ENCODE measurements around the gene BHLHE41. TPM values are rescaled to one million over a fixed set of nuclear protein-coding genes. Genes with fewer than 3 reads are reported as not detected.

BHLHE41 gene
- total and polyA plus RNA-seq, 4 donors = 1.7 to 39.0 (median 6.7) TPM

DNA sequence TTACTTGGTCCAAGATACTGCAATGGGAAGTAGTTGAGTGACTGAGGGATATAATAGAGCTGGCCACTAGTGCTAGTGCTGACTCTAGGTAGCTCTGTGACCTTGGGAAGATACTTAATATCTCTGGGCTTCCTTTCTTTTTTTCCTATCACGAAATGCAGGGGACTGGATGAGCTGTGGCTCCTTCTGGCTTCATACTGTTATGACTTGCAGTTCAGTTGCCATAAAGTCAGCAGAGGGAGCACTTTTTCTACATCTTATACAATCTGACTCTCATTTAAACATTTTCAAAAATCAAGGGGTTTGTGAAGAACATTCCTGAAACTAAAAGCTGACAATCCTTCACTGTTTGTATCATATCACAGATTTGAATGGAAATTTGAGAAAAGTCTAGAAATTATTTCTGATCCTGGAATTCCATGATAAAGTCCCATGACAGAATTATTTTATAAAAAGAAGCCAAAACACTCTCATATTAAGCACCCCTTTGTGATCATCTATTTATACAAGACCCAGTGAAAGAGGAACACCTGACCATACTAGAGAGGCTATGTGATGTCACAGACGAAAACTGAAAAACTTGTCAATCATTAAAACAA is 5.3 kb downstream of the BHLHE41 start:
- Histone ChIP-seq H3K4me1 (ENCODE audit: control insufficient read depth in 5 of 5, insufficient read depth in 5 of 5, low read length in 5 of 5) (peaks cover 1 to 13% (median 5%) of the 10 kb centered on the region in 5 donors), H3K36me3 (ENCODE audit: control insufficient read depth in 4 of 4, insufficient read depth in 4 of 4, low read length in 4 of 4) (no peaks in the 10 kb centered on the region), H3K4me3 (no peak overlapping the region), H3K27me3 (ENCODE audit: control insufficient read depth in 3 of 3, insufficient read depth in 3 of 3, low read length in 2 of 3) (peaks cover 0 to 60% (median 53%) of the 10 kb centered on the region in 3 donors), H3K9me3 (ENCODE audit: control insufficient read depth in 4 of 4, insufficient read depth in 3 of 4, low read length in 3 of 4) (no peaks in the 10 kb centered on the region), H3K27ac (ENCODE audit: low read depth in 1 of 2, low read length in 1 of 2) (peak overlapping the region in 1 of 2 donors; percentile 61), H3K9ac (ENCODE audit: insufficient read depth in 1 of 2, low read length in 2 of 2) (no peak overlapping the region)
- ATAC-seq (ENCODE audit: insufficient read depth, low FRiP score) (no peak), DNase-seq (peak in 2 of 3 donors; percentile 80 to 86)
- WGBS, 2 donors = 25 to 29% methylated on average over 2 of the region's 2 CpGs
- peak; percentile 8 for TF ChIP-seq CTCF (IDR thresholded peaks at IDR 0.05; ENCODE audit: control extremely low read depth, extremely low read depth)

DNA sequence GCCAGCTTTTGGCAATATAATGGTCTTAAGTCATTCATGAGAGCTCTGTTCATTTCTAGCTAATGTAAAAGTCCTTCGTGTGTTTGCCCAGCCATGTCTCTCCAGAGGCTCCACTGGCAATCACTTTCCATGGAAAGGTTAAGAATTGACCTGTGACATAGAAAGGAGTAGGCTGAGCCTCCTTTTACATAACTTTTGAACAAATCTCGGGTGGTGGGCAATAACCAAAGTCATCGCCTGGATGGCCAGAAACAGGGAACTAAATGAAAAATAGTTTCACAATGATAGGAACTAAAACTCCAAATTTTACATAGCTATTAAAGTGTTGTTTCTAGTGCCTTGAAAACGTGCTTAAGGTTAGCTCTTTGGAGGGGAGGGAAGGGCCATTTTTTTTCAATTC is 6.5 kb downstream of the BHLHE41 start:
- no peak for TF ChIP-seq CTCF (IDR thresholded peaks at IDR 0.05; ENCODE audit: control extremely low read depth, extremely low read depth)
- no peaks in the 10 kb centered on the region for H3K9me3 ChIP-seq (ENCODE audit: control insufficient read depth in 4 of 4, insufficient read depth in 3 of 4, low read length in 3 of 4)
- WGBS, 2 donors = 52 to 67% methylated on average over 4 of the region's 4 CpGs
- H3K4me3 ChIP-seq = no peak overlapping the region
- no peak overlapping the region for H3K9ac ChIP-seq (ENCODE audit: insufficient read depth in 1 of 2, low read length in 2 of 2)
- ATAC-seq (ENCODE audit: insufficient read depth, low FRiP score) = no peak
- no peak overlapping the region for H3K27ac ChIP-seq (ENCODE audit: low read depth in 1 of 2, low read length in 1 of 2)
- H3K4me1 ChIP-seq (ENCODE audit: control insufficient read depth in 5 of 5, insufficient read depth in 5 of 5, low read length in 5 of 5) = peaks cover 0 to 17% (median 4%) of the 10 kb centered on the region in 5 donors
- no peak for DNase-seq
- peaks cover 0 to 48% (median 42%) of the 10 kb centered on the region in 3 donors for H3K27me3 ChIP-seq (ENCODE audit: control insufficient read depth in 3 of 3, insufficient read depth in 3 of 3, low read length in 2 of 3)
- no peaks in the 10 kb centered on the region for H3K36me3 ChIP-seq (ENCODE audit: control insufficient read depth in 4 of 4, insufficient read depth in 4 of 4, low read length in 4 of 4)

GRCh38 chr12:26116829-26117715 is 7.8 kb downstream of the BHLHE41 start:
- ATAC-seq (ENCODE audit: insufficient read depth, low FRiP score) (no peak), DNase-seq (no peak)
- Histone ChIP-seq H3K9me3 (ENCODE audit: control insufficient read depth in 4 of 4, insufficient read depth in 3 of 4, low read length in 3 of 4) (no peaks in the 10 kb centered on the region), H3K9ac (ENCODE audit: insufficient read depth in 1 of 2, low read length in 2 of 2) (no peak overlapping the region), H3K36me3 (ENCODE audit: control insufficient read depth in 4 of 4, insufficient read depth in 4 of 4, low read length in 4 of 4) (no peaks in the 10 kb centered on the region), H3K27ac (ENCODE audit: low read depth in 1 of 2, low read length in 1 of 2) (no peak overlapping the region), H3K27me3 (ENCODE audit: control insufficient read depth in 3 of 3, insufficient read depth in 3 of 3, low read length in 2 of 3) (peaks cover 0 to 44% (median 36%) of the 10 kb centered on the region in 3 donors), H3K4me1 (ENCODE audit: control insufficient read depth in 5 of 5, insufficient read depth in 5 of 5, low read length in 5 of 5) (peaks cover 0 to 12% (median 4%) of the 10 kb centered on the region in 5 donors), H3K4me3 (no peak overlapping the region)
- WGBS, 2 donors = 69 to 82% methylated on average over 6 of the region's 6 CpGs
- TF ChIP-seq CTCF (IDR thresholded peaks at IDR 0.05; ENCODE audit: control extremely low read depth, extremely low read depth) = no peak
